HG02970 (cell line): ENCODE results near the gene ZFR2.

Source experiments
- ATAC-seq: cut with Tn5 transposase; IDR thresholded peaks from one replicate; pipeline ENCODE4 v1.9.1; 2021; ENCODE audit warnings: mild to moderate bottlenecking, moderate library complexity, moderate number of reproducible peaks; ENCODE audit not compliant: unreplicated experiment, low FRiP score

The ZFR2 gene

DNA sequence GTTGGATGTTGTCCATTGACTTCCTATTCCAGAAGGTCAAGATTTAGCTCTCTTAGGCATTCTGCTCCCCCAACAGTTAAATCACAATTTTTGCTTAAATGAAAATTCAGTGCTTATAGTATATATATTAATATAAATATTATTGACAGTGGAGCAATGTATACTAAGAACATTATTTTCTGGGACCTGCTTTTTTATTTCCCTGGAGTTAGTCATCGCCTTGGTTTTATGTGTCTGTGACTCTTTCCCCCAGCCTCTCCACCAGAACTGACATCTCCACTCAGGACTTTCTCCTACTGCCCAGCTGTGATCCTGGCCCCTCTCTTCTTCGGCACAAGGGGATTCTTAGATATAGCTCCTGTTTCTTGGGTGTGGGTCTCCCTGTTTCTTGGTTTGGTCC, 72.5 kb downstream of the ZFR2 start:
- no peak for ATAC-seq

DNA sequence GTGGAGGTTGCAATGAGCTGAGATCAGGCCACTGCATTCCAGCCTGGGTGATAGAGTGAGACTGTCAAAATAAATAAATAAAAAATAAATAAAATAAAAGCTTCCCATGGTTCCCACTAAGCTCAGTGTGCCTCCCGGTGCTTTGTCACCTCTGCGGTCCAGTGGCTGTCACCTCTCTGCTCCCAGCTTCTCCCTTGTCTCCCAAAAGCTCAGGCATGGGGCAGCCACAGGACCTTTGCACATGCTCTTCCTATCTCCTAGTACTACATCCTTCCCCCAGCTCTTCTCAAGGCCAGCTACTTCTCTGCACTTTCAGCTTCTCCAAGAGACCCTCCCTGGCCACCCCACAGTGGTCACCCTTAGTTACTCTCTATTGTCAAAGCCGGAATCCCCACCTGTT, 75.0 kb downstream of the ZFR2 start:
- no peak for ATAC-seq

DNA sequence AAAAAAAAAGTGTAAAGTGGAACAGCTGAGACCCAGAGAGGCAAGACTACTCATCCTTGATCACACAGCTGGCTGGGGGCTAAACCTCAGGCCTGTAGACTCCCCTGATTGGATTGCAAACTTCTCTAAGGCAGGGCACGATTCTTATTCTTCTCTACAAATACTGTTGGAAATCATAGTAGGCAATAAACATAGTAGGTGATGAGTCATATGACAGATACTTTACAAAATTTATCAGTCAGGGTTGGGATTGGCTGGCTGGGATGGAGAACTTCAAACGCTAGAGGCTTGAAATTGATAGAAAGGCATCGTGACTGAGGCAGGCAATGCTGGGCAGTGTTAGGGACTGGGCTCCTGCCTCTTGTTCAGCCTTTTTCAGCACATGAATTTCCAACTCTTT, 76.7 kb downstream of the ZFR2 start:
- ATAC-seq, result no peak

DNA sequence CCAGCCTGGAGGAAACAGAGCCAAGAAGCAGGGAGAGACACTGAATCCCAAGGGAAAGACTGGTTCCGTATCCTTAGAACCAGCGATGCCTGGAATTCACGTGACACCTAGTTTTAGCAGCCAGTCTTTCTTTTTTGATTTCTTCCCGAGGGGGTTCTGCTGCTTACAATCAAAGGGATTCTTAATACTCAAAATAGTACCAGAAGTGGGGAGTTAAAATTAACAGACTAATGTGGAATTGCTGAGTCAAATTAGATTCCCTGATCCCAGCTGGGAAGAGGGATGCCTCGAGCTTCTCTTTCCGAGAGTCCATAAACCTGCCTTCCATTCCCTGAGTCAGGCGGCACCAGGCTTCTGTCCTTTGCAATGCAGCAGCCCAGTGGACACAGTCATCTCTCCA, 77.9 kb downstream of the ZFR2 start:
- ATAC-seq, result no peak

DNA sequence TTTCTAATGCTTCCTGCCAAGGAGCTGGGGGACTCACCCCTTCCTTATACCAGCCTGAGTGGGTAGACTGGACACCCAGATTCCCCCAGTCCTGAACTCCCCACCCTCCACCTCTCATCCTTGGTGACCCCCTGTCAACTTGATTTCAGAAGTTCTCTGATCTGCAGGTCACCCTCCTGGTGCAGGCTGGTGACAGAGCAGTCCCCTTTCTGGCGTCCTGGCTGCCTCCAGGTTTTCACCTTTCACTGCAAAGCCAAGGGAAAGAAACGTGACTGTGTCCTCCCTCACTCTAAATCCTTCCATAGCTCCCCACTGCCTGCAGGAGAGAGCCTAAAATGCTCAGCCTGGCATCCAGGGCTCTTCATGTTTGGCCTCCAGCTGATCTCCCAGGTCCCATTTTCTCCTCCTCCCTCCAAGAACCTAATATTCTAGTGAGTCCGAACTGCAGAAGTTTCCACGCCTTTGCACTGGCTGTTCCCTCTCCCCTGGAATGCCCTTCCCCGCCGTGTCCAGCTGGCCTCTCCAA, 78.6 kb downstream of the ZFR2 start:
- ATAC-seq, result no peak

DNA sequence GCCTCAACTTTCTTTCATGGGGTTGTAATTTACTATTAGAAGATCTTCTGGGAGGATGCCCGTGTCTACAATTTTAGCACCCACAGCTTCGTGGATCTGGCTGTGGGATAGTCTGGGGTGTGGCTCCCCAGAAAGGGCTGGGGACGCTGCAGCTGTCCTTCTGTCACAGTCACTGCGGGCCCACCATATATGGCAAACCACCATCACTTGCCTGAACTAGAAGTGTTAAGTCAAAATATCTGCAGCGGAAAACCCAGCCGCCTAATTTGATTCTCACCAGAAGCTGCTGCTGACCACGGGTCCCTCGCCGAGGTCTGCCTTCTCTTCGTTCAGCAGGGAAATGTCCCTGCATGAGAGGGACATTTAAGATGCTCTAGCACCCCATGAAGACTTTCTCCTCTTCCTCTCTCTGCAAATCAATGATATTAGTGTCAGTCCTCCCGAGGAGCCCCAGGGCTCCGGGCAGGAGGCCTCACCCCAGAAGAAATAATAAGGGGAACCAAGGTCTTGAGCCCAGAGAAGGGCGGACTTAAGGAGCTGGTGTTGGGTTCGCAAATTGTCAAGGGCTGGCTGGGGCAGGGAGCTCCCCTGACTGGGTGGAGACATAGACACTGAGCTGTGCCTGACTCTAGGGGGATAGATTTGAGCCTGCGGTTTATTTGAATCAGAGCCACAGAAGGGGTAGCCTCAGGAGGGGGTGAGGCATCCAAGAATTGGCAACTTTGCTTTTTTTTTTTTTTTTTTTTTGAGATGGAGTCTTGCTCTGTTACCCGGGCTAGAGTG, 79.7 kb downstream of the ZFR2 start:
- no peak for ATAC-seq

DNA sequence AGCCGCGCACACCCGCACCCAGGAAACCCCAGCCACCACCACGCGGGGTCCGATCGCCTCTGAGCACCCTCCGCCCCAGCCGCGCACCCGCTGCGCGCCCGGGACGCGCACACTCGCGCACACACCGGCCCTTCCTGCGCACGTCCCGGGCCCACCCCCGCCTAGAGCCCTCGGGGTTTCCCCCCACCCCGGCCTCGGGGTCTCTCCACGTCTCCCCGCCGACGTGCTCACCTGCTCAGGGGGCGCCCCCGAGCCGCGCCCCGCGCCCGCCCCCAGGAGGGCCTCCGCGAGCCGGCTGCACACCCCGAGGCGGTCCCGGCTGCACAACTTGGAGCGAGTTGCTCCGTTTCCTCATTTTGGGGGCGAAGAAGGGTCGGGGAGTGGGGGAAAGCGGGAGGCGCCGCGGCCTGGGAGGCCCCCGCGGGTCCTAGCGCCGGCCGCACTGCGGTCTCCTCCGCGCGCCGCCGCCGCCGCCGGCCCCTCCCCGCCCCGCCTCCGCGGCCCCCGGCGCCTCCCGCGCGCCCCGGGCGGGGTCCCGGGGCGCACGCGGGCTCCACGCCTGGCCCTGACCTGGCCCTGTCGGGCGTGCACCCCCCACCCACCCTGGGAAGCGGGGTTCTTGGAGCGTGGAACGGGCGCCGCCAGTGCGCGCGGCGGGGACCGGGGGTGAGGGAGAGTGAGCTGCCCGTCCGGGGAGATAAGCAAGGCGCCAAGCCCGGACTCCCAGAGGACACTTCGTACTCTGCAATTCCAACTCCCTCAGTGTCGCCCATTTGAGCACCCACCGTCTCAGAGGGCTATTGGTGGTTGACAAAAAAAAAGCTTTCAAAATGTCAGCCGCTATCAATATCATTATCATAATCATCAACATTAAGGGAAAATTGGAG, 82.7 kb downstream of the ZFR2 start, which contains the start of gene MATK:
Gene MATK, minus strand, starts transcription at position 444 of the 887 bp plus-strand sequence. CDS start 1,246 bp downstream, outside the sequence.
- no peak for ATAC-seq

DNA sequence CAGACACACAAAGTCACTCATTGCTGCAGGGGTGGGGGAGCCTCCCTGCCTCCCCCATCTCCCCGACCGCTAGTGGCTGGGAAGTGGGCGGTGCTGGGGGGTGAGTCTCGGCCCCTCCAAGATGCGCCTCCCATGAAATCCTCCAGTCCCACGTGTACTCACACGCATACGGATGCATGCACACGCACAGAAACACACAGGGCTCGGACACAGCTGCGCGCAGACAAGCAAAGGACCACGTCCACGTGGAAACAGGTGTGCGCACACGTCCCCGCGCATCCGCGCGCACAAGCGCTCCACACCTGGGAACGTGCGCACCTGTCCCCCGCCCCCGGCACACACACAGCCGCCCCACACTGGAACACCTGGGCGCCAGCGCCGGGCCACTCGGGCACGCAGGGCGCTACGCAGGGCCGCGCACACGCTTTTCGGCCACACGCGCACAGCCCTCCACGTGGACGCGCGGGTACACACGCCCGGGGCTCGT, 83.3 kb downstream of the ZFR2 start:
- ATAC-seq, result no peak

DNA sequence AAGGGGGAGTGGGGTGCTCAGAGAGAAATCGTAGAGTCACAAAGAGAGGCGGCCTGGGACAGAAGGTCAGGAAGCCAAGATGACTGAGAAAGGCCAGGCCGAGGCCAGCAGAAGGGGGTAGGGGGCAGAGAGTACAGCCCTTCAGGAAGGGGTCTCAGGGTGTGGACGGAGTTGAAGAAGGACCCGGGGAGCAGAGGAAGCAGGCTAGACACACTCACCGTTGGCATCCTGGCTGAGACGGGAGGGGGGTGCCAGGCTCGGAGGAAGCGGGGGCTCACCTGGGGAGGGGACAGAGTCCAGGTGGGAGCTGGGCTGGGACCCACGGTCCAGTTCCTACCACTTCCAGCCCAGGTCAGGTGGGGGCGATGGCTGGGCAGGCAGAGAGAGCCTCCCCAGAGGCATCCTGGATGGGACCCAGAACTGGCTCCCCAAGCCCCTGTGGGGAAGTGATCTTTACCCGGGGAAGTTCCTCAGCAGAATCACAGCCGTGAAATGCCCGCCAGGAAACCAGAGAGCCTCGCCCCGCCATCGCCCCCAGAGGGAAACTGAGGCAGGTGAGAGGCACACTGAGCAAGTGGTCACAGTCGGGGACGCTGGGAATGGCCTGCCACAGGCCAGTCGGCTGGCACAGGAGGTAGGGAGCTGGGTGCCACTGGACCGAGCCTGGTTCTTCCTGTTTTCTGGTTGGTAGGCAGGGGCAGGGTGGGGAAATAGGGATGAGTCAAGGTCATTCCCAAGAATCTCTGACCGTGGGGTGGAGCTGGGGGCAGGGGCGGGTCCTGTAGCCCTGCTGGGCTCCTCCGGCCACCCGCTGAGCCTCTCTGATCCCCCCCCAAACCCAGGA, 84.0 kb downstream of the ZFR2 start:
- no peak for ATAC-seq

DNA sequence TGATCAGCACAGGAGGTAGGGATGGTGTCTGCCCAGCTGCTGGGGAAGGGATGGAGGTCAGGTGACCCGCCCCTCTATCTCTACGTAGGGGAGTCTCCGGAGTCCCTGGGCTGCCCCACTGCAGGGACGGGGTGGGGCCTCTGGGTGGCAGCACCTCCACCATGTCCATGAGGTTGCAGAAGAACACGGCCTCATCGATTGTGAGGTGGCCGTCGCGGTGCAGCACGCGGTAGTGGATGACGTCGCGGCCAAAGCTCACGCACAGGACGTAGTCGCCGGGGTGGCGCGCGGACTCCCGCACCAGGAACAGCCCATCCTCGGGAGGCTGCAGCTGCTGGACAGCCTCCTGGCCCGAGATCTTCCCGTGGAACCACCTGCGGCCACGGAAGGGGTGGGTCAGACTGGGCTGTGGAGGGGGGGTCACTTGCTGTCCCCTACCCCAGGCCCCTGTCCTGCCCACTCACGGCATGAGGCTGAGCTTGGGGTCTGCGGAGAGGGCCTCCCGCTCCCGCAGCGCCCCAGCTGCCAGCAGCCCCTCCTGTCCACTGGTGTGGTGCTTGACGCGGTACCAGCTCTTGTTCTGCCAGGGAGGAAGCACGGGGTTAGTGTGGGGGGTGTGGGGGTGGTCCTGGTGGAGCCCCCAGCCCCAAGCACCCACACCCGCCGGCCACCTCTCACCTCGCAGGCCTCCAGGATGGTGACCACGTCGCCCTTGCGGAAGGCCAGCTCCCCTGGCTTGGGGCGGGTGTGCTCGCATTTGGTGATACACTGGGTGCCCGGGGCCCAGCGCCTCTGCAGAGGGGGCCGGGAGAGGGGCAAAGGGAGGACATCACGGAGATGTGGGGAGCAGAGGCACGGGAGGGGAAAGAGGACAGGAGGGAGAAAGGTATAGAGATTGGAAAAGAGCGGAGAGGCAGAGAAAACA, 84.9 kb downstream of the ZFR2 start:
- ATAC-seq, result no peak

DNA sequence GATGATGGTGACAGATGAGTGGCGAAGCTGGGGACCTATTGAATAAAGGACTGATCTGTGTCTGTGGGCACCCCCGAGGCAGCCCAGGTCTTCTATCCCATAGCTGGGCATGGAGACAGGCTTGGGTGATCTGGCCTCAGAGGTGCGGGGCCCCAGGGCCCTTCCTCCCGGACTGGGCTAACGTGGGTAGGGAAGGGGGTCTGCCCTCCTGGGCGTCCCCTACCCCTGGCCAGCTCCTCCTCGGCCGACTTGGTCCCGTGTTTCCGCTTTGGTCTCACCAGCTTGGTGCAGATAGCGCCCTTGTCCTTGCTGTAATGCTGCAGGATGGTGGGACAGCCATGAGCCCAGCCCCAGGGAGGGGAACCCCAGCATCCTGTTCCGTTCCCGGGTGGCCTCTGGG, 85.9 kb downstream of the ZFR2 start:
- ATAC-seq, result no peak

DNA sequence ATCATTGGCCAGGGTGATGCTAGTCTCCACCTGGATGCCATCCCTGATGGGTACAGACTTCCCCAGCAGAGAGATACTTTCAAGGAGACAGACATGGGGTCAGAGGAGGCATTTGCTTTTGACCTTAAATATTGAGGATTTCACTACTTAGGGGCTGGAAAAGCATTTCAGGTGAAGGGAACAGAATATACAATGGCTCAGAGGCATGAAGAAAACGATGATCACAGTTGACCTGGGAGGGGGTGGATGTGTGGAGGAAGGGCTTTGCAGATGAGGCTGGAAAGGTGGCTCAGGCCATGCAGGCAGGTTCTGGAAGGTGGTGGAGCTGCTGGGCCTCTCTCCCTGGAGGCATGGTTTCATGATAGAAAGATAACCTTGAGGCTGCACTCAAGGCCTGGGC, 86.5 kb downstream of the ZFR2 start:
- no peak for ATAC-seq

DNA sequence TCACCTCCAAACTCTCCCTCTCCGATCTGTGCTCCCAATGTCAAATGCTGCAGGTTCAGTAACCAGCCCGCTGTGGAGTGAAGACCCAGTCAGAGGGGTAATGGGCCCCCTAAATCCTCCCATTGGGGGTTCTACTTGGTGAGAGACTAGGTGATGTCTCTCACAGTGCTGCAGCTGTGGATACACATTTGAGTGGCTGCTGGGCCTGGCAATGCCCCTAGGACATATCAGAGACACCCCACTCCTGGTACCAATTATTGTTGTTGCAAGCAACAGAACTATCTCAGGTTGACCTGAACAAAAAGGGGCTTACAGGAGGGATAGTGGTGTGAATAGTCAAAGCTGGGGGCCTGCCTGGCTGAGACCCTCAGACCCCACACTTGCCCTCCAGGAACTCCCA, 87.2 kb downstream of the ZFR2 start:
- ATAC-seq, result no peak

DNA sequence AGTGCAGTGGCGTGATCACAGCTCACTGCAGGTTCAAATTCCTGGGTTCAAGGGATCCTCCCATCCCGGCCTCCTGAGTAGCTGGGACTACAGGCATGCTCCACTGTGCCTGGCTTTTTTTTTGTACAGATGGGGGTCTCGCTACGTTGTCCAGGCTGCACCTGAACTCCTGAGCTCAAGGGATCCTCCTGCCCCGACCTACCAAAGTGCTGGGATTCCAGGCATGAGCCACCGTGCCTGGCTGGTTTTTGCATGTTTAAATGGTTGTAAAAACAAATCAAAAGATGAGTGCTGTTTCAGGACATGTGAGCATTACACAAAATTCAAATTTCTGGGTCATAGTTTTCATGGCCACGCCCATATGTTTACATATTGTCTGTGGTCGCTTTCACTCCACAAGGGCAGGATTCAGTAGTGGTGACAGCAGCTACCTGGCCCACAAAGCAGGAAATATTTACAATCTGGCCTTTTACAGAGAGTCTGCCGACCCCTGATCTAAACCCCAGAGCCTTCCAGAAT, 88.0 kb downstream of the ZFR2 start:
- no peak for ATAC-seq

DNA sequence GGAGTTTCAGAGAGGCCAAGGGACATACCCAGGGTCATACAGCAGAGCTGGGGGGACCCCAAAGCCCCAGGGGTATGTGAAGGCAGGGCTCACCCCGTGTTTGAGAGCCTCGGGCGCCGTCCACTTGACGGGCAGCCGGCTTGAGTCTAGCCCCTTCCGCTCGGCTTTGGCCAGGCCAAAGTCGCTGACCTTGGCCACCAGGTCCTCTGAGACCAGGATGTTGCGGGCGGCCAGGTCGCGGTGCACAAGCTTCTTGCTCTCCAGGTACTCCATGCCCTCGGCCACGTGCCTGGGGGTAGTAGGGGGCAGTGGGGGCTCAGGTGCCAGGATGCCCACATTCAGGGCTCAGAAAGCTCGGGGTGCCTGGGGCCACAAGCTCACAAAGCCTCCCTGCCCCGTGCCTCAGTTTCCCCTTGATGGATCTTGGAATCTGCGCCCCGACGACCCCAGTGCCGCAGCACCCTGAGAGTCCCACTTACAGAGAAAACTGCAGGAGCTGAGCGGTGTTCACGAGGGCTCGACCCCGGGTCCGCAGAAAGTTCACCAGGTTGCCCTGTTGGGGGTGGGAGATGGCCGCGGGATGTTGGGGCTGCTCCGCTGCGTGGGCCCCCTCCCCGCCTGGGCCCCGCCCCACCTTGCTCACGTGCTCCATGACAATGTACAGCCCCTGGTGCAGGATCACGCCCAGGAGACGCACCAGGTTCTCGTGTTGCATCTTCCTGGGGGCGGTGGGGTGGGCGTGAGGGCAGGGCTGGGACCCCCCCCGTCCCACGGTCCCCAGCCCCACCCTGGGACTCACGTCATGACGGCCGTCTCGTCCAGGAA, 89.7 kb downstream of the ZFR2 start:
- no peak for ATAC-seq

DNA sequence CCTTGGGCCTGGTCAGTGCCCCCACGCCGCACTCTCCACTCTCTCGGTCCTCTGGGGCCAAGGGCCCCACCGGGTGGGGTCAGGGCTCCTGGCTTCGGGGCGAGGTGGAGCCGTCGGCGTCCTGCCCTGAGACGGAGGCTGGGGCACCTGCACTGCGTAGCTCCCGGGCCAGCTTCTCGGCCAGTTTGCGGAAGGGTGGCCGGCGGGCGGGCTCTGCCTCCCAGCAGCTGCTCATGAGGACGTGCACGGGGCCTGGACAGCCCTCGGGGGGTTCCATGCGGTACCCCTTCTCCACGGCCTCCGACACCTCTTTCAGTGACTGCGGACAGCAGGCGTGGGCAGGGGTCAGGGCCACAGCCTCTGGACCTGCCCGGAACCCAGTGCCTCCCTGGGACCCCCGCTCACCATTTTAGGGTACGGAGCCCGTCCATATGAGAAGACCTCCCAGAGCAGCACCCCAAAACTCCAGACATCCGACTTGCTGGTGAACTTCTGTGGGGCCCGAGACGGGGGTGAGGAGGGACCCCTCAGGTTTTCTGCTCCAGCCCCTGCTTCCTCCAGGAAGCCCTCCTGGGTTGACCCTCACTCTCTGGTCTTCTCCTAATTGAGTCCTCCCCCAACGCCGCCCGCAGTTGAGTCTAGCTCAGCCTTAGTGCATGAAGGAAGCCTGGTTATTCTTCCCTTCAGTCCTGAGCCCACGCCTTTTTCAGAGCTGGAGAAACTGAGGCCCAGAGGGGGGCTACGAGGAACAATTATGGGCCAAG, 90.6 kb downstream of the ZFR2 start:
- no peak for ATAC-seq

DNA sequence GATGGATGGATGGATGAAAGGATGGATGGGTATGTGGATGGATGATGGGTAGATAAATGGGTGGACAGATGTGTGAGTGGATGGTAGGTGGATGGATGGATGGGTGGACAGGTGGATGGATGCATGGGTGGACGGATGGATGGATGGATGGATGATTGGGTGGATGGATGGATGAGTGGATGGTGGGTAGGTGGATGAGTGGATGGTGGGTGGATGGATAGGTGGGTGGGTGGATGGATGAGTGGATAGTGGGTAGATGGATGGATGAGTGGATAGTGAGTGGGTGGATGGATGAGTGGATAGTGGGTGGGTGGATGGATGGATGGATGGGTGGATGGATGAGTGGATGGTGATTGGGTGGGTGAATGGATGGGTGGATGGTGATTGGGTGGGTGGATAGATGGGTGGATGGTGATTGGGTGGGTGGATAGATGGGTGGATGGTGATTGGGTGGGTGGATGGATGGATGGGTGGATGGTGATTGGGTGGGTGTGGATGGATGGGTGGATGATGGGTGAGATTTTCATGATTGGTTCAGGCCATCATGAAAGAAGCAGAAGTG, 92.3 kb downstream of the ZFR2 start:
- ATAC-seq, result no peak
